NCI-H748 (cell line): ENCODE measurements around the gene MPP3.

Source experiments
- DNase-seq: peaks from one replicate; lab custom pipeline; 2025; ENCODE audit not compliant: unreplicated experiment; lab: John Stamatoyannopoulos, UW

The MPP3 gene

DNA sequence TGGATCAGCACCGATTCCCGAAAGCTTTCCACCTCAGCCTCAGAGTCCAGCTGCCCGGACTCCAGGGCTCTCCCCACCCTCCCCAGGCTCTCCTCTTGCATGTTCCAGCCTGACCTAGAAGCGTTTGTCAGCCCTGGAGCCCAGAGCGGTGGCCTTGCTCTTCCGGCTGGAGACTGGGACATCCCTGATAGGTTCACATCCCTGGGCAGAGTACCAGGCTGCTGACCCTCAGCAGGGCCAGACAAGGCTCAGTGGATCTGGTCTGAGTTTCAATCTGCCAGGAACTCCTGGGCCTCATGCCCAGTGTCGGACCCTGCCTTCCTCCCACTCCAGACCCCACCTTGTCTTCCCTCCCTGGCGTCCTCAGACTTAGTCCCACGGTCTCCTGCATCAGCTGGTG lies 29.0 kb upstream of the MPP3 start:
- no peak for DNase-seq

- no peak for DNase-seq
Measured at GRCh38 chr17:43860927-43861622, 28.1 kb upstream of the MPP3 start.

- DNase-seq: no peak
Measured at GRCh38 chr17:43860077-43860725, 27.3 kb upstream of the MPP3 start.

DNA sequence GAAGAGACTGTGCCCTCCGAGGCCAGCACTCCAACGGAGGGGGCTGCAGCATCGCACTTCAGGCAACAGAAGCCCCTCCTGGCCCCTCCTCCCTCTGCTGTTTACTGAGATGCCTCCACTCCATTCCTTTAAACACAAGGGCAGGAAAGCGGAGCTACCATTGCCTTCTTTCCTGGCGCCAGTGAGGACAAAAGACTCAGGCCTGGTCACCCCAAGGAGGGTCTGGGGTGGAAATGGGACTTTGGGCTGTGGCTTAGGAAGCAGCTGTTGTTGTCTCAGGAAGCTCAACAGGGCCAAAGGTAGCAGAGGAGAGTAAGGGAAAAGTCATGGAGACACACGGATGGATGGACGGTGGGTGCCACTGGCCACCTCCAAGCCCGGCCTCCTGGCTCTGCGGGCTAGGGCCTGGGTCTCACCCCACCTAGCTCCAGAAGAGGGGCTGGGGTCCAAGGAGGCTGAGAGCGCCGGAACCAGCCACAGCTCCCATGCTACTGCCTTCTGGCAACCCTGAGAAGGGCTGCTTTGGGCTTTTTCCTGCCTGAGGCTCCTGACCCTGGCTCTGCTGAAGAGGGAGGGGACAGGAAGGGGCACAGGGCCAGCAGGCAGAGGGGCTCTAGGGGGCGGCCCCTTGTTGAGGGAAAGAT lies 25.1 kb upstream of the MPP3 start:
- DNase-seq: no peak

- DNase-seq: no peak
Measured at GRCh38 chr17:43857141-43857540, 24.2 kb upstream of the MPP3 start.

DNA sequence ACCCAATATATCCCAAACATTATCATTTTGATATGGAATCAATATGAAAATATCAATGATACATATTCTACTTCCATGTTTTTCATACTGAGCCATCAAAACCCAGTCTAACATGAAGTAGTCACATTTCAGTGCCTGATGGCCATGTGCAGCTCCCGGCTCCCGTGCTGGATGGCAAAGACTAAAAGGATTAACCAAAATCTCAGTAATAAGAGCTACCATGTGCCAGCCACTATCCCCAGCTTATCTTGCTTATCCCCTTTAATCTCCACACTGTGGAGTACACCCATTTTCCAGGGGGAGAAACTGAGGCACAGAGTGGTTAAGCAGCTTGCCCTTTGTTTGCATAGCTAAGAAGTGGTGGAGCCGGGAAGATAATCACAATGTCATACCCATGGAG lies 23.2 kb upstream of the MPP3 start:
- DNase-seq: no peak

DNA sequence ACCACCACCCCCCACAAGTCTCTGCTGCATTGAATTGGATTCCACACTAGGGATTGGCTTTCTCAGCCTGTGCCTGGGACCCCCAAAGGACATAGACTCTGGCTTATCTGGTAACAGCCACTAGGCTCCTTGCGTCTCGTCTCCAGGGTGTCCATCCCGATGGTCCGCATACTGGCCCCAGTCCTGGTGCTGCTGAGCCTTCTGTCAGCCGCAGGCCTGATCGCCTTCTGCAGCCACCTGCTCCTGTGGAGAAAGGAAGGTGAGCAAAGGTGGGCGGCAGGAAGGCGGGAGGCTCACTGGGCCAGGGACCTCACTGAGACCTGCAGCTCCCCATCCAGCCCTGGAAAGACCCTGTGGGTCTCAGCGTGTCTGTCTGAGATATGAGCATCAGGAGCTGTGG lies 22.1 kb upstream of the MPP3 start:
- DNase-seq: no peak

GRCh38 chr17:43854498-43854897 lies 21.6 kb upstream of the MPP3 start:
- DNase-seq: no peak

DNA sequence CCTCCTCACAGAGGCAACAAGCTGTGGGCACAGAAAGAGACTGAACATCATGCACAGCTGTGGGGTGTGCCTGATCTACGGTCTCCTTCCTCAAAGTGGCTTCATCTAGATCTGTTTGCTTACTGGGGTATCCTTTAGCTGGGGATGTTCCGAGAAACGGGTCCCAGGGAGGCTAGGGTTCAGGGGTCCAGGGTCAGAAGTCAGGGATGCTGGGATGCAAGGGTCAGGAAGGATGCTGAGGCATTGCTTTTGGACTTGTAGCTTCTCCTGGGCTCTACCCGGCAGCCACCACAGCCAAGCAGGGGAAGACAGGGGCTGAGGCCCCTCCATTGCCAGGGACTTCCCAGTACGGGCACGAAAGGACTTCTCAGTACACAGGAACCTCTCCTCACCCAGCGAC lies 20.6 kb upstream of the MPP3 start:
- no peak for DNase-seq

DNA sequence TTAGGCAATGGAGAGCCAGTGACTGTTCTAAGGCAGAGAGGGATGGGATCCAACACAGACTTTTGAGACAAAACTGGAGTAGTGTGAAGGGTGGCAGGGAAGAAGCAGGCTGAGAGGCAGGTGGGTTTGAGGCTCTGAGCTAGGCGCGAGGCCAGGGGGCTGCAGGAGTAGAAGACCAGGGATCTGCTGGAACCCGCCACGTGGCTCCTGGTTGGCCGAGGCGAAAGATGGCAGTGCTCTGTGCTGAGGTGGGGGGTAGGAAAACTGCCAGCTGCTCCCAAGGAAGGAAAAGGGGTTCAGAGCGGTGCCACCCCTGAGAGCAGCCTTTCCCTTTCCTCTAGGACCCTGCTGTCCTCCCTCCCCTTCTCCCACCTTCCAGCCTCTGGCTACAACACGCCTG lies 19.6 kb upstream of the MPP3 start:
- DNase-seq: no peak

GRCh38 chr17:43849116-43849515 lies 16.2 kb upstream of the MPP3 start:
- DNase-seq: no peak

GRCh38 chr17:43848601-43849000 lies 15.7 kb upstream of the MPP3 start:
- no peak for DNase-seq

GRCh38 chr17:43846963-43847371 lies 14.0 kb upstream of the MPP3 start, which contains the start of gene CD300LG:
Gene CD300LG, plus strand, starts transcription at chr17:43847176. Its CDS starts 41 bp downstream, at chr17:43847217.
- DNase-seq: no peak

DNA sequence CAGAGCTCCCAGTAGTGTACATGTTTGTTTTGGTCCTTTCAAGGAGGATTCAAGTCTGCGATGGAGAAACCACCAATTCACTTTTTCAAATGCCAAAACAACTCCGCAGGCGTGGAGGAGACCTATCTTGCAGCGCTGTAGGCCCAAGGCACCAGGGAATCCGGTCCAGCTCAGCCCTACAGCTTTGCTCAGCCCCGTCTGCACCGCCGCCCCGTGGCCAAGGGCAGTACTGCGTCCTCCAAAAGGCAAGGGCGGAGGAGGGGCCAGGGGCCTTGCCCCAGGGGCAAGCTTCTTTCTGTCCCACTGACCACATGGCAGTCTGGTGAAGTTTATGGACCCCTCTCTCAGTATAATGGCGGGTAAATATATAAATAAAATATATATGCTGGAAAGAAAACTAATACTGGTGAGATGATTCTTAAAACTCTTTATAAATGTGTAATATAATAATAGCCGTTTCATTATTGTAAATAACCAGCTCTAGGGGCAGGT lies 13.3 kb upstream of the MPP3 start:
- peak; percentile 68 for DNase-seq

DNA sequence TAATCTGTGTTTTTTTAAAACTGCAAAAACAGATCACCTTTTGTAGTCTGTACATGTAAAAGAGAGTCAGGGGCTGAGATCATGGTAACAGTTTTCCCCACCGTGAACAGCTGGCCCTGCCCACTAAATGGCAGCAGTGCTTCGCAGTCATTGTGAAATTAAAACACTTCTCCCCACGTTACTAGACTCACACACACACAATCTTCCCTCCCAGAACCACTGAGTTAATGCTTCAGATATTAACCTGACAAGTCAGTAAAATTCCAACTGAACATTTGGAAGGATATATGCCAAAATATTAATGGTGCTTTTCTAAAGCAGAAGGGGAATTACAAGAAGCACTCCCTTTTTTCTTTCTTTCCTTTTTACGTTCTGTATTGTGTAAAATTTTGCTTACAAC lies 12.8 kb upstream of the MPP3 start:
- DNase-seq: no peak

DNA sequence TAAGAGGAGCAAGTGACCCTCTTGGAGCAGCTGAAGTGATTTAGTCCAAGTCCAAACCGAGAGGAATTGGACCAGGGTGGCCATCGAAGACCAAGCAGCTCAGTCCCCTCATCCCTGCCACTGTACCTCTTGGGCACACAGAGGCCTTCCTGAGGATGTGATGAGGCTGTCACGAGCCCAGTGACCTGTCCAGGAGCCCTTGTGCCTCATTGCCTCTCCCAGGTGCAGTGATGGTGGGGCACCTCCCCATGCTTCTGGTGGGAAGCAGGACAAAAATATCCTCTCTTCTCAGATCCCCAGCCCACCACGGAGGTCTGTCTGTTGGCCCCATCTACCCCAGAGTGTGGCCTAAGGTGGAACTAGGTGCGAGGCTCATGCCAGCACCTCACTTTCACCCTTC lies 11.3 kb upstream of the MPP3 start:
- DNase-seq: no peak

DNA sequence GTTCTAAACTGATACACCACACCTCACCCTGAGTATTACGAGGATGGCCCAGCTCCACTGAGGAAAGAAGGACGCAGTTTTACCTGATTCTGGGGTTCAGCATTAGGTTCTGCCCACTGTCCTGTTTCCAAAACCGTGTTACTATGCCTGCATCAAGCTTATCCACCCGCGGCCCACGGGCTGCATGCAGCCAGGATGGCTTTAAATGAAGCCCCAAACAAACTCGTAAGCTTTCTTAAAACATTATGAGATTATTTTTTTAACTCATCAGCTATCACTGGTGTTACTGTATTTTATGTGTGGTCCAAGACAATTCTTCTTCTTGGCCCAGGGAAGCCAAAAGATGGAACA lies 10.0 kb upstream of the MPP3 start:
- no peak for DNase-seq

- DNase-seq: peak; percentile 59
Measured at GRCh38 chr17:43842091-43842974, 9.4 kb upstream of the MPP3 start.

DNA sequence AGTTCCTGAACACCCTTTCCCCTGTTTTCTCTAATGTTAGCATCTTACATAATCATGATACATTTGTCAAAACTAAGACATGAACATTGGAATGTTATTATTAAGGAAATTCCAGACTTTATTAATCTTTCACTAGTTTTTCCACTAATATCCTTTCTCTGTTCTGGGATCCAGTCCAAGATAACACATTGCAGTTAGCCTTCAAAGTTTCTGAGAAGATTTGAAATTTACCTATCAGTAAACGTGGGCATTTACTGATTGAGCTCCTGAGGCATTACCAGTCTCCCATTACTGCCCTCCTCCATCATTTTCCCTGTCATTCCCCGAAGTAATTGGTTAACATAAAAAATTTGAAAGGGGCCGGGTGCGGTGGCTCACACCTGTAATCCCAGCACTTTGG lies 8.3 kb upstream of the MPP3 start:
- no peak for DNase-seq

- no peak for DNase-seq
Measured at GRCh38 chr17:43840814-43841213, 7.9 kb upstream of the MPP3 start.

GRCh38 chr17:43839670-43840108 lies 6.7 kb upstream of the MPP3 start:
- DNase-seq: peak; percentile 98
